Measurements from ENCODE around the gene RGS10. TPM values are rescaled to one million over a fixed set of nuclear protein-coding genes. Genes with fewer than 3 reads are reported as not detected.
A peak's percentile ranks its signal among the peaks of the same experiment; 100 is the strongest.

RGS10 gene
- total RNA-seq, 1 donor from 2014 or later: 7.2 TPM

- no peak for ATAC-seq
- intact Hi-C loops (cut with DNase I): no loop called here
- DNase-seq (ENCODE audit: missing footprints): no peak
These were observed 17.8 kb downstream of the RGS10 start for GRCh38 chr10:119524720-119525070.

GRCh38 chr10:119523895-119524719 is 18.4 kb downstream of the RGS10 start:
- intact Hi-C loops (cut with DNase I): no loop called here
- no peak for ATAC-seq
- DNase-seq (ENCODE audit: missing footprints): no peak

GRCh38 chr10:119522747-119523426 is 19.6 kb downstream of the RGS10 start:
- no peak for DNase-seq (ENCODE audit: missing footprints)
- no peak for ATAC-seq
- intact Hi-C loops (cut with DNase I): no loop called here

- intact Hi-C loops (cut with DNase I): no loop called here
- no peak for DNase-seq (ENCODE audit: missing footprints)
- no peak for ATAC-seq
These were observed 20.9 kb downstream of the RGS10 start for GRCh38 chr10:119521443-119522204.

GRCh38 chr10:119520283-119520682 is 22.2 kb downstream of the RGS10 start:
- DNase-seq (ENCODE audit: missing footprints): no peak

GRCh38 chr10:119518936-119519335 is 23.6 kb downstream of the RGS10 start:
- DNase-seq (ENCODE audit: missing footprints) (no peak), ATAC-seq (no peak)
- intact Hi-C loops (cut with DNase I): no loop called here

More at GRCh38 chr10:119520283-119520682, 22.2 kb downstream of the RGS10 start:
- intact Hi-C loops (cut with DNase I): no loop called here
- no peak for ATAC-seq

GRCh38 chr10:119518176-119518575 is 24.3 kb downstream of the RGS10 start:
- DNase-seq (ENCODE audit: missing footprints) (no peak), ATAC-seq (no peak)
- intact Hi-C loops (cut with DNase I): no loop called here

GRCh38 chr10:119517235-119518141 is 25.0 kb downstream of the RGS10 start:
- peak; percentile 34 for ATAC-seq
- intact Hi-C loops (cut with DNase I): no loop called here

GRCh38 chr10:119516381-119517234 is 25.9 kb downstream of the RGS10 start:
- ATAC-seq: peak; percentile 42
- no peak for DNase-seq (ENCODE audit: missing footprints)
- intact Hi-C loops (cut with DNase I): no loop called here

More at GRCh38 chr10:119517235-119518141, 25.0 kb downstream of the RGS10 start:
- no peak for DNase-seq (ENCODE audit: missing footprints)

- no peak for ATAC-seq
- no peak for DNase-seq (ENCODE audit: missing footprints)
- intact Hi-C loops (cut with DNase I): no loop called here
These were observed 26.9 kb downstream of the RGS10 start for GRCh38 chr10:119515511-119516045.

GRCh38 chr10:119514819-119515218 is 27.7 kb downstream of the RGS10 start:
- intact Hi-C loops (cut with DNase I): no loop called here
- DNase-seq (ENCODE audit: missing footprints): no peak
- no peak for ATAC-seq

- intact Hi-C loops (cut with DNase I): no loop called here
- no peak for DNase-seq (ENCODE audit: missing footprints)
- ATAC-seq: no peak
These were observed 30.5 kb downstream of the RGS10 start for GRCh38 chr10:119511828-119512515.

- DNase-seq (ENCODE audit: missing footprints): peak; percentile 82
- ATAC-seq: peak; percentile 95
These were observed 32.5 kb downstream of the RGS10 start for GRCh38 chr10:119509909-119510451.

GRCh38 chr10:119507115-119507514 is 35.4 kb downstream of the RGS10 start:
- no peak for ATAC-seq
- DNase-seq (ENCODE audit: missing footprints): no peak
- intact Hi-C loops (cut with DNase I): no loop called here

More at GRCh38 chr10:119509909-119510451, 32.5 kb downstream of the RGS10 start:
- intact Hi-C loops (cut with DNase I): no loop called here

GRCh38 chr10:119505588-119506315 is 36.8 kb downstream of the RGS10 start:
- ATAC-seq (no peak), DNase-seq (ENCODE audit: missing footprints) (no peak)
- intact Hi-C loops (cut with DNase I): no loop called here

- intact Hi-C loops (cut with DNase I): no loop called here
- DNase-seq (ENCODE audit: missing footprints): no peak
- no peak for ATAC-seq
These were observed 37.4 kb downstream of the RGS10 start for GRCh38 chr10:119505131-119505551.
